Liver (tissue), 9 donors: Measurements from ENCODE around the gene FAM110A. TPM values are rescaled to one million over a fixed set of nuclear protein-coding genes. Genes with fewer than 3 reads are reported as not detected.
"Not testable (repeated sequence)": the region's sequence is repeated elsewhere in the genome, so short reads cannot be mapped to it uniquely, and the experiment has no call there.

Source experiments
- DNase-seq: peaks from one replicate; pipeline ENCODE4 v3.0.0-alpha.2; 2017; ENCODE audit warnings: low spot score
- H3K27ac ChIP-seq, 2 donors: one replicate each; pipeline ENCODE4 v1.7.0; 2013; ENCODE audit warnings: inconsistent platforms in 2 of 2, low read length in 2 of 2, control low read depth in 1 of 2, low read depth in 1 of 2, mild to moderate bottlenecking in 1 of 2
- H3K27me3 ChIP-seq, 4 donors: one replicate each; pipeline versions ENCODE4 v1.6.1 to v1.7.0; 2013; ENCODE audit warnings: low read length in 3 of 4, inconsistent platforms in 1 of 4, mild to moderate bottlenecking in 1 of 4, moderate library complexity in 1 of 4; ENCODE audit not compliant: control insufficient read depth in 4 of 4, insufficient read depth in 4 of 4
- H3K36me3 ChIP-seq, 4 donors: one replicate each; pipeline versions ENCODE4 v1.6.1 to v1.7.0; 2013; ENCODE audit warnings: low read length in 3 of 4, mild to moderate bottlenecking in 3 of 4, low read depth in 1 of 4, moderate library complexity in 1 of 4; ENCODE audit not compliant: control insufficient read depth in 4 of 4, insufficient read depth in 3 of 4
- H3K4me1 ChIP-seq, 4 donors: one replicate each; pipeline versions ENCODE4 v1.6.1 to v1.7.0; 2013; ENCODE audit warnings: low read length in 3 of 4, mild to moderate bottlenecking in 3 of 4, moderate library complexity in 1 of 4; ENCODE audit not compliant: control insufficient read depth in 4 of 4, insufficient read depth in 4 of 4
- H3K4me3 ChIP-seq, 3 donors: one replicate each; pipeline versions ENCODE4 v1.6.1 to v1.7.0; 2013; ENCODE audit warnings: low read length in 3 of 3, control low read depth in 1 of 3, low read depth in 1 of 3, mild to moderate bottlenecking in 1 of 3
- H3K9ac ChIP-seq, 2 donors: one replicate each; pipeline ENCODE4 v1.7.0; 2013; ENCODE audit warnings: low read length in 2 of 2, mild to moderate bottlenecking in 2 of 2, moderate library complexity in 2 of 2, control low read depth in 1 of 2, low read depth in 1 of 2
- H3K9me3 ChIP-seq, 4 donors: one replicate each; pipeline versions ENCODE4 v1.6.1 to v1.7.0; 2013; ENCODE audit warnings: low read length in 3 of 4; ENCODE audit not compliant: control insufficient read depth in 4 of 4
- ATF3 ChIP-seq: IDR thresholded peaks from 2 replicates; pipeline ENCODE4 v1.6.1; 2016; ENCODE audit warnings: antibody characterized with exemption
- CTCF ChIP-seq: fragments of 150-350 bp; IDR thresholded peaks from 2 replicates; pipeline ENCODE4 v1.5.1; 2017; ENCODE audit warnings: improper control_type of control experiment, low read depth, low read length; ENCODE audit not compliant: missing input control
- EGR1 ChIP-seq, 2 donors: IDR thresholded peaks; 2 replicates each; pipeline ENCODE4 v1.6.1; 2016 to 2018; ENCODE audit warnings: antibody characterized with exemption in 2 of 2, low read depth in 2 of 2
- FOXA1 ChIP-seq: IDR thresholded peaks from 2 replicates; pipeline ENCODE4 v1.6.1; 2016; ENCODE audit warnings: antibody characterized with exemption
- GABPA ChIP-seq, 2 donors: IDR thresholded peaks in 1 of 2; conservative IDR thresholded peaks in 1 of 2; 2 replicates each; pipeline ENCODE4 v1.6.1; 2016; ENCODE audit warnings: antibody characterized with exemption in 2 of 2, mild to moderate bottlenecking in 1 of 2, moderate library complexity in 1 of 2
- HNF4G ChIP-seq: IDR thresholded peaks from 2 replicates; pipeline ENCODE4 v1.6.1; 2016; ENCODE audit warnings: antibody characterized with exemption
- JUND ChIP-seq, 2 donors: IDR thresholded peaks; 2 replicates each; pipeline ENCODE4 v1.6.1; 2016; ENCODE audit warnings: antibody characterized with exemption in 2 of 2
- MAX ChIP-seq: IDR thresholded peaks from 2 replicates; pipeline ENCODE4 v1.6.1; 2016; ENCODE audit warnings: antibody characterized with exemption
- NR2F2 ChIP-seq: IDR thresholded peaks from 2 replicates; pipeline ENCODE4 v1.6.1; 2016; ENCODE audit warnings: antibody characterized with exemption
- RAD21 ChIP-seq, 2 donors: IDR thresholded peaks; 2 replicates each; pipeline ENCODE4 v1.6.1; 2016; ENCODE audit warnings: antibody characterized with exemption in 2 of 2, mild to moderate bottlenecking in 2 of 2
- REST ChIP-seq: IDR thresholded peaks from 2 replicates; pipeline ENCODE4 v1.6.1; 2016; ENCODE audit warnings: antibody characterized with exemption, mild to moderate bottlenecking
- SP1 ChIP-seq: IDR thresholded peaks from 2 replicates; pipeline ENCODE4 v1.6.1; 2018; ENCODE audit warnings: antibody characterized with exemption, mild to moderate bottlenecking
- TAF1 ChIP-seq: conservative IDR thresholded peaks from 2 replicates; pipeline ENCODE4 v1.6.1; 2016; ENCODE audit warnings: antibody characterized with exemption, mild to moderate bottlenecking
- WGBS: extraction: QIAGEN DNeasy Blood & Tissue Kit; methylation state at CpG from one replicate; pipeline ENCODE4 v1.1.7; 2013; 5-methylcytosine and 5-hydroxymethylcytosine counted together
- polyA plus RNA-seq, 2 donors: library from polyadenylated mRNA; stranded (reverse) in 1 of 2; unstranded in 1 of 2; fragments of 200-250 nt in 1 of 2; fragments of >200 nt in 1 of 2; fragmentation: Nextera tagmentation in 1 of 2; extraction: Ambion mirVana in 1 of 2; gene quantifications; one replicate each; pipeline versions ENCODE4 v1.2.1 to v1.2.3, GENCODE V29; 2013 to 2015
- total RNA-seq, 2 donors: library from RNA; depleted of rRNA; stranded (reverse); fragments of >200 nt; gene quantifications; one replicate each; pipeline ENCODE4 v1.2.3, GENCODE V29; 2014
- donor health status: healthy.
- donor health status: healthy.
- donor health status: healthy.
- donor health status: healthy.
- donor health status: healthy.

The FAM110A gene
- total and polyA plus RNA-seq, 4 donors, result 1.2 to 6.7 (median 2.0) TPM

- no peak overlapping the region for H3K4me3 ChIP-seq
- no peaks in the 10 kb centered on the region for H3K9me3 ChIP-seq
- H3K9ac ChIP-seq, result no peak overlapping the region
- TF ChIP-seq HNF4G (no peak), JUND (IDR thresholded peaks at IDR 0.05) (no peak), CTCF (no peak), SP1 (no peak), FOXA1 (no peak), ATF3 (no peak), REST (no peak), NR2F2 (no peak), MAX (no peak), TAF1 (no peak), RAD21 (IDR thresholded peaks at IDR 0.05) (no peak), EGR1 (IDR thresholded peaks at IDR 0.05; ENCODE audit: low read depth in 2 of 2) (no peak), GABPA (IDR thresholded peaks at IDR 0.05 in 1 of 2, conservative IDR thresholded peaks at IDR 0.05 in 1 of 2) (no peak)
- 89% methylated on average over 9 of the region's 9 CpGs for WGBS
- no peak overlapping the region for H3K27ac ChIP-seq
- H3K27me3 ChIP-seq, result no peaks in the 10 kb centered on the region
- no peaks in the 10 kb centered on the region for H3K36me3 ChIP-seq
- no peaks in the 10 kb centered on the region for H3K4me1 ChIP-seq
- DNase-seq, result no peak
These were observed 7.6 kb upstream of the FAM110A start for GRCh38 chr20:825710-826421.

GRCh38 chr20:826695-827323, 6.7 kb upstream of the FAM110A start:
- Histone ChIP-seq H3K4me3 (no peak overlapping the region), H3K27me3 (no peaks in the 10 kb centered on the region), H3K9me3 (no peaks in the 10 kb centered on the region), H3K36me3 (no peaks in the 10 kb centered on the region), H3K9ac (no peak overlapping the region), H3K27ac (no peak overlapping the region), H3K4me1 (no peaks in the 10 kb centered on the region)
- TF ChIP-seq TAF1, result no peak
- no peak for TF ChIP-seq GABPA (IDR thresholded peaks at IDR 0.05 in 1 of 2, conservative IDR thresholded peaks at IDR 0.05 in 1 of 2)
- no peak for DNase-seq
- 95% methylated on average over 7 of the region's 7 CpGs for WGBS

- DNase-seq, result peak; percentile 29
- not testable (repeated sequence) for H3K27me3 ChIP-seq, H3K36me3 ChIP-seq, H3K9ac ChIP-seq, H3K9me3 ChIP-seq, H3K27ac ChIP-seq, H3K4me3 ChIP-seq, H3K4me1 ChIP-seq
- WGBS, result 92% methylated on average over 8 of the region's 8 CpGs
These were observed 5.5 kb upstream of the FAM110A start for GRCh38 chr20:827981-828380.
